ENCODE measurements around the gene TEAD2. TPM values are rescaled to one million over a fixed set of nuclear protein-coding genes. Genes with fewer than 3 reads are reported as not detected.
"Not testable (repeated sequence)": the region's sequence is repeated elsewhere in the genome, so short reads cannot be mapped to it uniquely, and the experiment has no call there.

The TEAD2 gene
- total RNA-seq, 1 experiment from 2014 or later, result 30.3 TPM

- no peak for DNase-seq (ENCODE audit: low spot score)
Measured at GRCh38 chr19:49387936-49388372, 25.7 kb upstream of the TEAD2 start, which contains the start of gene KASH5. TSS of gene KASH5 (plus strand) at chr19:49388249. CDS start at chr19:49390884, 2,635 bp downstream.

DNA sequence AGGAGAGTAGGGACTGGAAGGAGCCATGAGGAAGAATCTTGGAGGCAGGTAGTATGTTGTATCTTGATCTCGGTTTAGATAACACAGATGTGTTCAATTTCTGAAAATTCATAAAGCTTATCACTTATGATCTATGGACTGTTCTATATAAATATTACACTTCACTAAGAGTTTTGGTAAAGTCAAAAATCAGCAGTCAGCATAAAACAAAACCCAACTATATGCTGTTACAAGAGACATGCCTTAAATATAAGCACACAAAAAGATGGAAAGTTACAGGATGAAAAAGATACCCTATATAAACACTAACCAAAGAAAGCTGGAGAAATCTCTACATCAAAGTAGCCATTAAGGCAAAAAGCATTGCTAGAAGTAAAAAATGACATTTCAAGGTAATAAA is 21.4 kb upstream of the TEAD2 start:
- DNase-seq (ENCODE audit: low spot score), result no peak

DNA sequence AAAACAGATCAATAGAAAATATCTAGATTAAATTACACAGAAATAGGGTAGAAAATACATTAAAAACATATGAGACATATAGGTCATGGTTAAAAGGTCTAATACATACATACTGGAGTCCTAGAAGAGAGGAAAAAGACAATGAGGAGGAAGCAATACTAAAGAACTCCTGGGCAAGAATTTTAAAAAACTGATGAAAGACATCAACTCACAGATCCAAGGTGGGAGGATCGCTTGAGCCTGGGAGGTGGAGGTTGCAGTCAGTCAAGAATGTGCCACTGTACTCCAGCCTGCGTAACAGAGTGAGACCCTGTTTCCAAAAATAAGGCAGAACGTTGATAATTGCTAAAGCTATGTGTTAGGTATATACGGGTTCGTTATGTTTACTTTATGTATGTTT is 20.4 kb upstream of the TEAD2 start:
- DNase-seq (ENCODE audit: low spot score), result no peak

DNA sequence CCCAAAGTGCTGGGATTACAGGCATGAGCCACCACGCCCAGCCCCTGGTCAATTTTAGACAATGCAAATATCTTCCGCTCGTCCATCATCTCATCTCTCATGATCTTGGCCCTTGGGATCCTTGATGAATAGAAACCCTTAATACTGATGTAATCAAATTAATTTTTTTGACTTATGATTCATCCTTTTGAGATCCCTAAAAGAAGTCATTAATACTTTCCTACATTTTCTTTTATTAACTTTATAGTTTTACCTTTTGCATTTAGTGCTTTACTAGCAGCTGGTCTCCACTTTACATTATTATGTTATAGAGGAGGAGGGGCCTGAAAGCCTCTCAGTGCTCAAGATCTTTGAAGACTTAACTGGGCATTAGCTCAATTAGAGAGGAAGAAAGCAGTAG is 18.2 kb upstream of the TEAD2 start:
- no peak for DNase-seq (ENCODE audit: low spot score)

- no peak for DNase-seq (ENCODE audit: low spot score)
Measured at GRCh38 chr19:49378512-49378911, 16.3 kb upstream of the TEAD2 start.

GRCh38 chr19:49374665-49375434 is 12.6 kb upstream of the TEAD2 start:
- no peak for DNase-seq (ENCODE audit: low spot score)

GRCh38 chr19:49373174-49373573 is 11.0 kb upstream of the TEAD2 start:
- not testable (repeated sequence) for DNase-seq (ENCODE audit: low spot score)

- DNase-seq (ENCODE audit: low spot score), result no peak
Measured at GRCh38 chr19:49371184-49371583, 9.0 kb upstream of the TEAD2 start.

GRCh38 chr19:49368711-49369358 is 6.6 kb upstream of the TEAD2 start:
- DNase-seq (ENCODE audit: low spot score), result no peak

DNA sequence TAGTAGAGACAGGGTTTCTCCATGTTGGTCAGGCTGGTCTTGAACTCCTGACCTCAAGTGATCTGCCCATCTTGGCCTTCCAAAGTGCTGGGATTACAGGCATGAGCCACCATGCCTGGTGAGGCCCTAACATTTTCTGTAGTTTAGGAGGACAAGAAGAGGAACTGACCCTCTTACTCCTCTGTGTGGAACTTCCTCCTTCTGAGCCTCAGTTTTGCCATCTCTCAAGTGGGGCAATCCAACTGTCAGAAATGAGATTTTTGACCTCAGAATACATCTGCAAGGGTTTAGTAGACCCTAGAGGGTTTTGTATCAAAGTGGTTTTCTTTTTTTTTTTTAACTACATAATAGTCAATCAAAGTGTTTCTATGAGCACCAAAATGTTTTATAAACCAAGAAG is 3.9 kb upstream of the TEAD2 start:
- DNase-seq (ENCODE audit: low spot score), result no peak

- no peak for DNase-seq (ENCODE audit: low spot score)
Measured at GRCh38 chr19:49364083-49364737, 2.0 kb upstream of the TEAD2 start.

DNA sequence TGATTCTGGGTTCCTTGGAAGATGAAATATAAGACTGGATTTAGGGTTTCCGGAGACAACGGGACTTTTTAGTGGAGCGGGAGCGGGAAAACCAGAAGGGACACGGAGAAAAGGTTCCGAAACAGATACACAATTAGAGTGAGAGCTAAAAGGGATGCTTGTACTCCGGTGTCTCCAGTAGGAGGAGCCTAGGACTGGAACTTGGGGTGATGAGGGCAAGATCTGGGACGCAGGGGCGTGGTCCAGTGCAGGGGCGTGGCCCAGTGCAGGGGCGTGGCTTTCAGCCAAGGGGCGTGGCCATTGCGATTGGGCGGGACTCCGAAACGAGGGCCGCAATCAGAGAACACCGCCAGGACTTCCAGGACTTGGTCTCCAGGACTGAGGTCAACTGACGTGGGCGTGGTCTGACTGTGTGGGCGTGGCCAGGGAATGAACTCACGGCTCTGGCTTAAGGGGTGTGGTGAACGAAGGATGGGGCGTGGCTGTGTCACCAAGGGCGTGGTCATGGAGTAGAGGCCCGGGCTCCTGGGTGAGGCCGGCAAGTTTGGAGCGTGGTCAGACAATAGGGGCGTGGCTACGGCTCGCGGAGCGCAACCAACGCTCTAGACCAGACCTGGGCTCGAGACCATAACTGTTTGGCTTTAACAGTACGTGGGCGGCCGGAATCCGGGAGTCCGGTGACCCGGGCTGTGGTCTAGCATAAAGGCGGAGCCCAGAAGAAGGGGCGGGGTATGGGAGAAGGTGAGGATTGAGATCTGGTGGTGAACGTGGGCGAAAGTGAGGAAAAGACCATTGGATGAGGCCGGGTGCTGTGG is 1.3 kb upstream of the TEAD2 start, which contains the start of gene DKKL1:
Gene DKKL1 (plus strand): TSS at position 610 of the 815 bp plus-strand sequence. CDS start 122 bp downstream, at position 732.
- peak; percentile 94 for DNase-seq (ENCODE audit: low spot score)

- no peak for DNase-seq (ENCODE audit: low spot score)
Measured at GRCh38 chr19:49362929-49363267, 682 bp upstream of the TEAD2 start.

DNA sequence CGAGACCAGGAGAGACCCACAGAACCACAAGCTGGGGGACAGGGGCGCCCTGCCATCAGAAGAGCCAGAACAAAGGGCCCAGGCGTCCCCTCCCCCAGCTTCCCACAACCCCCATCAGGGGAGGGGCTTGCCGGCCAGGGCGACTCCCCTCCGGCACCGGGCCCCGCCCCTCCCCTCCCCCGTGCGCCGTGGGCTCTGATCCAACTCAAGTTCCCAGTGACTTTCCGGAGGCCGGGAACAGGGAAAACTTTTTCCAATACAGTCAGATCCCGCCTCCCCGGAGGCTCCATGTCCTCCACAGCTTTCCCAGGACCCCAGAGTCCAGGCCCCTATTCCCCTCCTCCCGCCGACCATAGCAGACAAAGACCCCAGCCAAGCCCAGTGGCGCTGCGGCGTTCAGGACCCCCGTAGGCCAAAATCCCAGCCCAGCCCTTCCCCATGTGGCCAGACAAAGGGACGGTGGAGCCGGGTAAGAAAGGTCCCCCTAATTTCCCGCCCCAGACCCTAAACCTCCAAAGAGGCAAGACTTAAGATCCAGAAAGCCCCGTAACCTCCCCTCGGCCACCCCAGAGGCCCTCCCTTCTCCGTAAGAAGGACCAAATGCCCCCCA is 673 bp downstream of the TEAD2 start:
- peak; percentile 48 for DNase-seq (ENCODE audit: low spot score)

DNA sequence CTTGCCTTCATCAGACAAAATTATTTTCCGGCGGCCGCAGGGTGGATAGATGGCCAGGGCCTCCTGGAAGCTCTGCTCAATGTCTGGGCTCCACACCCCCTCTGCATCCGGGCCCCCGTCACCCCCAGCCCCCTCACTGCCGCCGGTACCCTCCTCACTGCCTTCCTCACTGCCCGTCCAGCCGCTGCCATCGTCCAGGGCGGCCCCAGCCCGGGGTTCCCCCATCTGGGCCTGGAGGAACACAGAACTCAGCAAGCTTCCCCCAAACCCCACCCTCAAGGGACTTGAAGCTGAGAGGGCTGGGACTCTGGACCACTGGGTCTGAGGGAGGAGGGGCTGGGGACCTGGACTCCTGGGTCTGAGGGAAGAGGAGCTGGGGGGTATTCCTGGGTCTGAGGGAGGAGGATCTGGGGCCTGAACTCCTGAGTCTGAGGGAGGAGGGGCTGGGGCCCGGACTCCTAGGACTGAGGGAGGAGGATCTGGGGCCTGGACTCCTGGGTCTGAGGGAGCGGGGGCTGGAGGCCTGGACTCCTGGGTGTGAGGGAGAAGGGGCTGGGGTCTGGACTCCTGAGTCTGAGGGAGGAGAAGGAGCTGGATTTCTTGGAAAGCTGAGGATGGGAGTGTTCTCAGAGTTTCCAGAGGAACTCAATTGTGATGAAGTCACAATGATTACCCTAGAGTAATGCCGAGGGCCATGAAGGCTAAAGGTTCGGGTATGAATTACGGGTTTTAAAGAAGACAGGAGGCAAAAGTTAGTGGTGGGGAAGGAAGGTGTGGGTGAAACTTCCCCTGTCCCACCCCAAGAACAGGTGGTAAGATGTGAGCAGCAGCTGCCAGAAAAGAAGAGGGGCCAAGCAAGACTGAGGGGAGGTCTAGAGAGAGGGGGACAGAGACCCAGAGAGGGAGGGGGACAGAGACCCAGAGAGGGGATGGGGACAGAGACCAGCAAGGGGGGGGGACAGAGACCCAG is 2.1 kb downstream of the TEAD2 start:
- no peak for DNase-seq (ENCODE audit: low spot score)

DNA sequence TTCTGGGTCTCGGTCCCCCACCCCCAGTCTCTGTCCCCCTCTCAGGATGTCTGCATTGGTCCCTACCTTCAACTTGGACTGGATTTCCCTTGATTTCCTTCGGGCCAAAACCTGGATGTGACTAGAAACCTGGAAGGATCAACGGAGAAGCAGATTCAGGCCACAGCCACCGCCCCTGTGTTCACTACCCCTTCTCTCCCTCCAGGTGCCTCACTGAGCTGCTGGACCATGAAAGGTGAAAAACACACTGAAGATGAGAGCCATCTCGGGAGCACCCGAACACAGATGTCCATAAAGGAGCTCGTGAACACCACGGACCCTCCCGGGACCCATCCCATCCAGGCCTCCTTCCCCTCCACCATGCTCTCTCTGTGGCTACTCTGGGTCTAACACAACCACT is 5.0 kb downstream of the TEAD2 start:
- no peak for DNase-seq (ENCODE audit: low spot score)

GRCh38 chr19:49356382-49356781 is 5.8 kb downstream of the TEAD2 start:
- no peak for DNase-seq (ENCODE audit: low spot score)

GRCh38 chr19:49355909-49356353 is 6.3 kb downstream of the TEAD2 start:
- no peak for DNase-seq (ENCODE audit: low spot score)

- DNase-seq (ENCODE audit: low spot score), result no peak
Measured at GRCh38 chr19:49349567-49349966, 12.6 kb downstream of the TEAD2 start.
